Measurements from ENCODE around the gene POLR3G.

Gene POLR3G

DNA sequence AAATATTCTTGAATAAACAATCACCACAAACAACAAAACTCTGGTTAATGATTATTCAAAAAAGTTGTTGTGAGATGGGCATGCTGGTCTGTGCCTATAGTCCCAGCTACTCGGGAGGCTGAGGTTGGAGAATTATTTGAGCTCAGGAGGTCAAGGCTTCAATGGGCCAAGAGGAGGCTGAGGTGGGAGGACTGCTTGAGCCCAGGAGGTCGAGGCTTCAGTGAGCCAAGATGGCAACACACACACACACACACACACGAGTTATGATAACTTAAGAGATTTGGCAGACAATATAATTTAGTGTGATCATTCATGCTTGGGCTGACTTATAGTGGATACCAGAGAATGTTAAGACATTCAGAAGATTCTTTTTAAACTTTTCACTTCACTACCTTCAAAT is 39.9 kb downstream of the POLR3G start:
- Histone ChIP-seq H3K4me3 (ENCODE audit: low read length) (no peak overlapping the region), H3K27ac (ENCODE audit: low read depth, low read length) (no peak overlapping the region), H3K9ac (ENCODE audit: low read length) (no peak overlapping the region), H3K36me3 (ENCODE audit: control insufficient read depth, insufficient read depth, low read length) (no peaks in the 10 kb centered on the region), H3K27me3 (ENCODE audit: control insufficient read depth, insufficient read depth, low read length) (no peaks in the 10 kb centered on the region), H3K4me1 (ENCODE audit: control insufficient read depth, insufficient read depth, low read length) (no peaks in the 10 kb centered on the region)

- Histone ChIP-seq H3K27ac (ENCODE audit: low read depth, low read length) (no peak overlapping the region), H3K27me3 (ENCODE audit: control insufficient read depth, insufficient read depth, low read length) (no peaks in the 10 kb centered on the region), H3K4me1 (ENCODE audit: control insufficient read depth, insufficient read depth, low read length) (no peaks in the 10 kb centered on the region), H3K9ac (ENCODE audit: low read length) (no peak overlapping the region), H3K4me3 (ENCODE audit: low read length) (no peak overlapping the region), H3K36me3 (ENCODE audit: control insufficient read depth, insufficient read depth, low read length) (no peaks in the 10 kb centered on the region)
Measured at GRCh38 chr5:90518661-90519060, 44.0 kb downstream of the POLR3G start.

GRCh38 chr5:90519081-90519480 is 44.4 kb downstream of the POLR3G start:
- Histone ChIP-seq H3K4me3 (ENCODE audit: low read length) (no peak overlapping the region), H3K27ac (ENCODE audit: low read depth, low read length) (no peak overlapping the region), H3K4me1 (ENCODE audit: control insufficient read depth, insufficient read depth, low read length) (no peaks in the 10 kb centered on the region), H3K9ac (ENCODE audit: low read length) (no peak overlapping the region), H3K36me3 (ENCODE audit: control insufficient read depth, insufficient read depth, low read length) (no peaks in the 10 kb centered on the region), H3K27me3 (ENCODE audit: control insufficient read depth, insufficient read depth, low read length) (no peaks in the 10 kb centered on the region)

GRCh38 chr5:90528601-90529193 is 54.0 kb downstream of the POLR3G start:
- H3K4me3 ChIP-seq (ENCODE audit: low read length), result peak overlapping the region; percentile 82
- H3K27ac ChIP-seq (ENCODE audit: low read depth, low read length), result peak overlapping the region; percentile 92
- no peaks in the 10 kb centered on the region for H3K36me3 ChIP-seq (ENCODE audit: control insufficient read depth, insufficient read depth, low read length)
- H3K9ac ChIP-seq (ENCODE audit: low read length), result peak overlapping the region; percentile 98
- peaks cover 7% of the 10 kb centered on the region for H3K4me1 ChIP-seq (ENCODE audit: control insufficient read depth, insufficient read depth, low read length)
- H3K27me3 ChIP-seq (ENCODE audit: control insufficient read depth, insufficient read depth, low read length), result no peaks in the 10 kb centered on the region

DNA sequence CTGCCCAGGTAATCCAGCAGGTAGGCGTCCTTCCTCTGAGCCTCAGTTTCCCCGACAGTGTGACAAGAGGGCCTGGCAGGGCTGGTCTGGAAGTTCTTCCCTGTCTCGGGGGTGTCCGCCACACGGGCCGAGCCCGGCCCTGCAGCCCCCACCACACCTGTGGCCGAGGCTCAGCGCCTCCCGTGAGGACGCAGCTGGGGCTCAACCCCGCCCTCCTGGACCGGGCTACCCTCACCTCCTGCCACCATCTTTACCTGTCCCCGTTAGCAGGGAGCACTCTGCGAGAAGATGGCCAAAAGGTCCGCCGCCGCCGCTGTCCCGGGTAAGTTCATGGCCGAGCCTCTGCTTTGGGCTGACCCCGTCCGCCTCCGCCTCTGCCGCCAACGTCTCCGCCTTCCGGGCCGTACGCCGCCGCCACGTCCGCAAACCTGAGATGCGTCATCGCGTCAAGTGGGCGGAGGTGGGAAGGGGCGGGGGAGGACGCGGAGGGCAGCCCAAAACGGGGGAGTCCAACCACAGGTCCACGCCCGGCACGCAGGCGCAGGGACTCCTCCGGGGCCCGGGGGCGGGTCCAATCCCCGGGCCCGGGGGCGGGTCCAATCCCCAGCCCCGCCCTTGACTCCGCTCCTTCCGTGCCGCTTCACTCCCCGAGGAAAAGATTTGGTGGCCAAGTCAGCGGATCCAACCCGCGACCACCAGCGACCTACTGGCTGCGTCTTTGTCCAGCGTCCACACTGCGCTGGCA is 54.7 kb downstream of the POLR3G start, which contains the start of gene LYSMD3:
LYSMD3 (minus strand) TSS at position 391 of the 745 bp plus-strand sequence. CDS start 4,295 bp downstream, outside the sequence.
- H3K27me3 ChIP-seq (ENCODE audit: control insufficient read depth, insufficient read depth, low read length), result no peaks in the 10 kb centered on the region
- peak within 1 kb of the TSS; percentile 98 for H3K9ac ChIP-seq (ENCODE audit: low read length)
- no peaks in the 10 kb centered on the region for H3K36me3 ChIP-seq (ENCODE audit: control insufficient read depth, insufficient read depth, low read length)

DNA sequence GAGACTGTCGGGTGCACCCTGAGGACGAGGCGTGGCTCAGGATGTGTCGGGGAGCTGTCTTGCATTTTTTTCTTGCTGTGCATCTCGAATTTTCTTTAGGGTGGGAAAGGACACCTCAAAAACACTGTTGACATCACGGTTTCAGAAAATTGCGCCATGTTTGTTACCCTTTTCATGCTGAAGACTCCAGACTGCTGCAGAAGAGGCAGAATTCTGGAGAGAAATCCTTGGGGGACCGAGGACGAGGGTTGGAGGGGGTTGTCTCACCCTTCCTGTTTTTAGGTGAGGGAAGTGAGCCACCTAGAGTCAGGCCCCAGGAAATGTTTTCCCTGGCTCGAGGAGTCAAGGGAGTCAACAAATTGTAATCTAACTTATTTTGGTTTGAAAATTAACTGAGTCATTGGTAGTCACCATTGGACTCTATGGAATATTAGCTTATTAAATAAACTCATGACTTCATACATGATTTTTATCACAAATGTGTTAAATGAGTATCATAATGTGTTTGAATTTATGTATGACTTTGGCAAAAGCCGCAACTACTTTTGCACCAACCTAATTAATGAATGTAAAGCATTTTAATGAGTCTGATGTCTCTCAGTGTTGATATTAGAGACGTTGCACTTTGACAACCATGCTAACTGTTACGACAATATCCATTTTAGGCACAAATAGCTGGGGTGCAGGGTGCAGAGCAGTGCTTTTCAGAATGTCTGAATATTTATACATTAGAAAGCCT is 55.4 kb downstream of the POLR3G start:
- Histone ChIP-seq H3K4me1 (ENCODE audit: control insufficient read depth, insufficient read depth, low read length) (peaks cover 7% of the 10 kb centered on the region), H3K27me3 (ENCODE audit: control insufficient read depth, insufficient read depth, low read length) (no peaks in the 10 kb centered on the region), H3K27ac (ENCODE audit: low read depth, low read length) (peak overlapping the region; percentile 58), H3K4me3 (ENCODE audit: low read length) (peak overlapping the region; percentile 85), H3K9ac (ENCODE audit: low read length) (peak overlapping the region; percentile 2), H3K36me3 (ENCODE audit: control insufficient read depth, insufficient read depth, low read length) (no peaks in the 10 kb centered on the region)

More for the DNA sequence above, 54.7 kb downstream of the POLR3G start, which contains the start of gene LYSMD3:
- Histone ChIP-seq H3K27ac (ENCODE audit: low read depth, low read length) (peak within 1 kb of the TSS; percentile 92), H3K4me1 (ENCODE audit: control insufficient read depth, insufficient read depth, low read length) (peaks cover 7% of the 10 kb centered on the region), H3K4me3 (ENCODE audit: low read length) (peak within 1 kb of the TSS; percentile 85)

DNA sequence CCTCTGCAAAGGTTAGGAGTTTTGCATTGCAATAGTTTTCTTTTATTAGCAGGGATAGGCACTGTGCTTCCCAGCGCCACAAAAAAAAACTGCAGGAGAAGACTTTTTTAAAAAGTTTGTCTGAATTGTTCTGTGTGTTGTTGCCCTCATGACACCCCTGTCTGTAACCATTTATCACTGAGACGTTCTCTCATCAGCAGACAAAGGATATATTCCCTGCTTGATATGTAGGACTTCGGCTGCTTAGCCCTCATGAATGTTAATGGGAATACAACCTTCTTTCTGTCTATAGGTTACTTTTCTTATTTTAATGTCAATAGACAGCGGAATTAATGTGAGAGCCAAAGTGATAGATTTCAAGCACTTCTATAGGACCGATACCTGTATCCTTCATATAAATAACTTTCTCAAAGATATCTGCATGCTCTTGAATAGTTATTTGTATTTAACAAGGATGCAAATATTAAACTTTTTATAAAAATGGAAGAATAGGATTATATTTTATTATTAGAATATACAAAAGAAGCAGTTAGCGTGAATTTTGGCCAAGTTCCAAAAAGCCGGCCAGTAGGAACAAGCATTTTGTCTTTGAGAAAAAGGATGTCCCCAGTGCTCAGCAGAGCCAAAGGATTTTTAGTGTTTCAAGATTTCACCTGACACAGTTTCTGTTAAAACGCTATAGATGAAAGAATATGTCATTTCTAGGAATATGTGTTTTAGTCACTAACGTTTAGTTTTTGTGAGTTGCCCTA is 56.2 kb downstream of the POLR3G start:
- Histone ChIP-seq H3K4me1 (ENCODE audit: control insufficient read depth, insufficient read depth, low read length) (peaks cover 7% of the 10 kb centered on the region), H3K9ac (ENCODE audit: low read length) (no peak overlapping the region), H3K27ac (ENCODE audit: low read depth, low read length) (no peak overlapping the region), H3K36me3 (ENCODE audit: control insufficient read depth, insufficient read depth, low read length) (no peaks in the 10 kb centered on the region), H3K4me3 (ENCODE audit: low read length) (peak overlapping the region; percentile 85), H3K27me3 (ENCODE audit: control insufficient read depth, insufficient read depth, low read length) (no peaks in the 10 kb centered on the region)

DNA sequence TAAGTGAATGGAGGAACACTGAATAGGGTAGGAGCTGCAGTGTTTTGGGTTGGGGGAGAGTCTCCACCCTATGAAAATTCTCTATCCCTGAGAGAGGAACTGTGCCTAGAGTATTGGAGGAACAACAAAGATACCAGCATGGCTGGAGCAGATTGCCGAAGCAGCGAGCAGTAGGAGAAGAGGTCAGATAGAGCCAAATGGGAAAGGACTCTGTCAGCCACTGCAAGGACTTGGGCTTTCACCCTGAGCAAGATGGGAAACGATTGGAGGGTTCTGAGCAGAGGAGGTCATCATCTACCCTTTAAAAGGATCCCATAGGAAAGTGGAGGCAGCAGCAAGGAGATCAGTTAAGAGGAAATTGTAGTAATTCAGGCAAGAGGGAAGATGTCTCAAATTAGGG is 59.1 kb downstream of the POLR3G start:
- H3K27me3 ChIP-seq (ENCODE audit: control insufficient read depth, insufficient read depth, low read length), result no peaks in the 10 kb centered on the region
- no peak overlapping the region for H3K4me3 ChIP-seq (ENCODE audit: low read length)
- no peak overlapping the region for H3K9ac ChIP-seq (ENCODE audit: low read length)
- no peak overlapping the region for H3K27ac ChIP-seq (ENCODE audit: low read depth, low read length)
- peaks cover 4% of the 10 kb centered on the region for H3K4me1 ChIP-seq (ENCODE audit: control insufficient read depth, insufficient read depth, low read length)
- no peaks in the 10 kb centered on the region for H3K36me3 ChIP-seq (ENCODE audit: control insufficient read depth, insufficient read depth, low read length)

DNA sequence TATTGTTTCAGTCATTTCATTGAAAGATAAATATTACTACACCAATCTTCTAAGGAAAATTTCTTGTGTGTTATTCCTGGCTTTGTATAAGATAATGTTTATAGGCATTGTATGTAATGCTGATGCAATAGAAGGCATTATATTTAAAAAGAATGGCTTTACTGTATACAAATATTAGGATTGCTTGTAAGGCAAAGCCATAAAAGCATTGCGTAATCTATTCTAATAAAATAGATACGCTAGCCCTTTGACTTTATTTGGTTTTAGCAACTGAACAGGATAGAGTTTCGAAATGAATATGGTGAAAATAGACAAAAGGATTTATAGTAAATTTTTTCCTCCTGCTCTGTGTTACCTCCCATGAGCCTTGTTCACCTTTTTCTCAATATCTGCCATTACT is 60.3 kb downstream of the POLR3G start:
- H3K36me3 ChIP-seq (ENCODE audit: control insufficient read depth, insufficient read depth, low read length), result no peaks in the 10 kb centered on the region
- peaks cover 4% of the 10 kb centered on the region for H3K4me1 ChIP-seq (ENCODE audit: control insufficient read depth, insufficient read depth, low read length)
- H3K4me3 ChIP-seq (ENCODE audit: low read length), result no peak overlapping the region
- H3K27me3 ChIP-seq (ENCODE audit: control insufficient read depth, insufficient read depth, low read length), result no peaks in the 10 kb centered on the region
- H3K27ac ChIP-seq (ENCODE audit: low read depth, low read length), result no peak overlapping the region
- no peak overlapping the region for H3K9ac ChIP-seq (ENCODE audit: low read length)

DNA sequence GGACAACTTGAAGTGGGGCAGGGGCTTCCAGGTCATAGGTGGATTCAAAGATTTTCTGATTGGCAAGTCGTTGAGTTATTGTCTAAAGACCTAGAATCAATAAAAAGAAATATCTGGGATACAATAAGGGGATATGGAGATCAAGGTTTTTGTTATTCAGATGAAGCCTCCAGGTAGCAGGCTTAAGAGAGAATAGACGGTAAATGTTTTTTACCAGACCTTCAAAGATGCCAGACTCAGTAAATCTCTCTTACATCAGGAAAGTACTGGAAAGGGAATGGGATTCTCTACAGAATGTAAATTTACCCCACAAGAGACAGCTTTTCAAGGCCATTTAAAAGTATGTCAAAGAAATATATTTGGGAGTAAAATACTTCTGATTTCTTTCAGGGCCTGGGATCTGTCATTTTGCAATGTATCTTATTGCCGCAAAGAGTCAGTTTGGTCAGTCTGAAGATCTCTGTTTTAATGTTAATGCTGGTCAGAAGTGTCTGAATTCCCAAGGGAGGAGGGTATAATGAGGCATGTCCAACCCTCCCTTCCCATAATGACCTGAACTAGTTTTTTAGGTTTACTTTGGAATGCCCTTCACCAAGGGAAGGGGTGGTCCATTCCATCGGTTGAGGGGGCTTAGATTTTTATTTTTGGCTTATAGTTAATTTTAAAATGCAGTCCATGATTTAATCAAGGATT is 68.3 kb downstream of the POLR3G start:
- H3K4me3 ChIP-seq (ENCODE audit: low read length), result no peak overlapping the region

GRCh38 chr5:90545511-90545910 is 70.8 kb downstream of the POLR3G start:
- no peaks in the 10 kb centered on the region for H3K27me3 ChIP-seq (ENCODE audit: control insufficient read depth, insufficient read depth, low read length)
- H3K4me3 ChIP-seq (ENCODE audit: low read length), result no peak overlapping the region
- no peaks in the 10 kb centered on the region for H3K36me3 ChIP-seq (ENCODE audit: control insufficient read depth, insufficient read depth, low read length)
- no peak overlapping the region for H3K9ac ChIP-seq (ENCODE audit: low read length)
- no peaks in the 10 kb centered on the region for H3K4me1 ChIP-seq (ENCODE audit: control insufficient read depth, insufficient read depth, low read length)
- H3K27ac ChIP-seq (ENCODE audit: low read depth, low read length), result no peak overlapping the region

More for the DNA sequence above, 68.3 kb downstream of the POLR3G start:
- Histone ChIP-seq H3K9ac (ENCODE audit: low read length) (no peak overlapping the region), H3K27ac (ENCODE audit: low read depth, low read length) (no peak overlapping the region), H3K4me1 (ENCODE audit: control insufficient read depth, insufficient read depth, low read length) (no peaks in the 10 kb centered on the region), H3K36me3 (ENCODE audit: control insufficient read depth, insufficient read depth, low read length) (no peaks in the 10 kb centered on the region), H3K27me3 (ENCODE audit: control insufficient read depth, insufficient read depth, low read length) (no peaks in the 10 kb centered on the region)
